K562 (cell line): ENCODE data around the gene TPGS1. TPM values are rescaled to one million over a fixed set of nuclear protein-coding genes. Genes with fewer than 3 reads are reported as not detected.

ENCODE experiments used
- ARID4B ChIP-seq: sonication (generic); formaldehyde crosslinking; IDR thresholded peaks from 2 replicates; pipeline ENCODE4 v1.8.0; 2022; ENCODE audit warnings: mild to moderate bottlenecking, missing genetic modification reagents
- BHLHE40 ChIP-seq: IDR thresholded peaks from 2 replicates; pipeline ENCODE4 v1.6.1; 2011; ENCODE audit warnings: low read length, improper control_type of control experiment
- CREB5 ChIP-seq: fragments of 250-450 bp; sonication (Bioruptor Pico); IDR thresholded peaks from 2 replicates; pipeline ENCODE4 v1.5.0; 2020; ENCODE audit warnings: mild to moderate bottlenecking
- FUS ChIP-seq: fragments of 200-400 bp; formaldehyde crosslinking; optimal IDR thresholded peaks from 2 replicates; pipeline ENCODE3; 2017; ENCODE audit warnings: low read depth, low read length
- HDAC8 ChIP-seq: fragments of 450-650 bp; IDR thresholded peaks from 2 replicates; pipeline ENCODE4 v1.6.1; 2016; ENCODE audit warnings: mild to moderate bottlenecking, missing genetic modification characterization, moderate library complexity, missing compliant biosample characterization
- HMG20A ChIP-seq: fragments of 450-650 bp; formaldehyde crosslinking; conservative IDR thresholded peaks from 2 replicates; pipeline ENCODE4 v1.4.0; 2020; ENCODE audit warnings: mild to moderate bottlenecking, mixed read lengths
- HOMEZ ChIP-seq: fragments of 250-450 bp; sonication (Bioruptor Pico); IDR thresholded peaks from 2 replicates; pipeline ENCODE4 v1.4.0; 2020; ENCODE audit warnings: mild to moderate bottlenecking, moderate library complexity
- KDM4B ChIP-seq, 2 experiments: fragments of 450-650 bp in 1 of 2; sonication (generic) in 1 of 2; IDR thresholded peaks; 2 replicates each; pipeline ENCODE4 v1.6.1; 2016 to 2017; ENCODE audit warnings: borderline replicate concordance in 2 of 2, antibody characterized with exemption in 1 of 2, low read depth in 1 of 2, mild to moderate bottlenecking in 1 of 2
- TFAP4 ChIP-seq: sonication (generic); formaldehyde crosslinking; IDR thresholded peaks from 2 replicates; pipeline ENCODE4 v1.8.0; 2022; ENCODE audit warnings: missing genetic modification reagents, mild to moderate bottlenecking, moderate library complexity, borderline replicate concordance
- THAP12 ChIP-seq: fragments of 250-450 bp; sonication (Bioruptor Pico); IDR thresholded peaks from 2 replicates; pipeline ENCODE4 v1.9.0; 2021; ENCODE audit warnings: mild to moderate bottlenecking, inconsistent platforms
- THRAP3 ChIP-seq: fragments of 450-650 bp; IDR thresholded peaks from 2 replicates; pipeline ENCODE4 v1.6.1; 2016; ENCODE audit warnings: mild to moderate bottlenecking, inconsistent platforms, borderline replicate concordance
- YY1 ChIP-seq, 3 experiments: IDR thresholded peaks; 2 replicates each; pipeline ENCODE4 v1.6.1; 2011; ENCODE audit warnings: low read length in 2 of 3, mild to moderate bottlenecking in 2 of 3, moderate library complexity in 2 of 3, borderline replicate concordance in 1 of 3, control low read depth in 1 of 3, low read depth in 1 of 3; ENCODE audit not compliant: insufficient read depth in 3 of 3, insufficient replicate concordance in 2 of 3, control insufficient read depth in 1 of 3, insufficient read length in 1 of 3; ENCODE audit errors: extremely low read depth in 1 of 3
- ZNF589 ChIP-seq: fragments of 200-800 bp; sonication (Bioruptor generic); IDR thresholded peaks from 2 replicates; pipeline ENCODE4 v1.6.1; 2016; ENCODE audit warnings: low read depth, missing genetic modification characterization, missing compliant biosample characterization
- polyA plus RNA-seq, 8 experiments: library from polyadenylated mRNA; depleted of rRNA in 4 of 8; stranded (reverse) in 5 of 8; unstranded in 3 of 8; fragments of >200 nt; fragmentation: Nextera tagmentation in 2 of 8; fragmentation: Illumina TruSeq in 1 of 8; extraction: Ambion mirVana in 2 of 8; extraction: Trizol in 1 of 8; gene quantifications; 2 replicates each; pipeline versions ENCODE4 v1.2.1 to v1.2.3, GENCODE V29; 2011 to 2014; ENCODE audit warnings: inconsistent platforms in 1 of 8, missing spikeins in 1 of 8
- total RNA-seq, 7 experiments: library from RNA; depleted of rRNA in 6 of 7; stranded (reverse); fragments of >200 nt in 6 of 7; fragmentation: Illumina TruSeq in 2 of 7; extraction: Trizol in 2 of 7; gene quantifications; 2 replicates each; pipeline versions ENCODE4 v1.2.1 to v1.2.3, GENCODE V29; 2011 to 2021; ENCODE audit warnings: low replicate concordance in 1 of 7

TPGS1 gene
- total and polyA plus RNA-seq, 9 of the 15 experiments (the other 6 are each of a cell fraction or from before 2014, with no cell fraction given), result 0.30 to 31.6 (median 1.2) TPM; not detected in 2

GRCh38 chr19:506404-507285 lies 652 bp upstream of the TPGS1 start (continued):
- TF ChIP-seq ARID4B (CRISPR knock-in tag) (no peak), YY1 (IDR thresholded peaks at IDR 0.05; ENCODE audit: borderline replicate concordance in 1 of 3, control insufficient read depth in 1 of 3, extremely low read depth in 1 of 3, insufficient read depth in 3 of 3, insufficient read length in 1 of 3, insufficient replicate concordance in 2 of 3, low read depth in 1 of 3, low read length in 2 of 3) (peak in 1 of 3 experiments; percentile 47), FUS (no peak), ZNF589 (CRISPR knock-in tag) (no peak), HMG20A (no peak), THRAP3 (no peak), HOMEZ (CRISPR knock-in tag) (no peak), KDM4B (IDR thresholded peaks at IDR 0.05; ENCODE audit: borderline replicate concordance in 2 of 2, low read depth in 1 of 2) (peak in 1 of 2 experiments; percentile 74; a peak in 1 of 4 replicates), HDAC8 (tag) (no peak), BHLHE40 (peak; percentile 10; the same call in 1 of the 2 replicates), CREB5 (CRISPR knock-in tag) (no peak), TFAP4 (CRISPR knock-in tag) (peak; percentile 82), THAP12 (peak; percentile 39)
